GM21723 (cell line): Measurements from ENCODE around the gene CYP8B1.
"Not testable (repeated sequence)": the region's sequence is repeated elsewhere in the genome, so short reads cannot be mapped to it uniquely, and the experiment has no call there.

Experiments
- ATAC-seq: cut with Tn5 transposase; IDR thresholded peaks from one replicate; pipeline ENCODE4 v1.9.1; 2021; ENCODE audit warnings: mild to moderate bottlenecking, moderate library complexity; ENCODE audit not compliant: unreplicated experiment

The CYP8B1 gene

DNA sequence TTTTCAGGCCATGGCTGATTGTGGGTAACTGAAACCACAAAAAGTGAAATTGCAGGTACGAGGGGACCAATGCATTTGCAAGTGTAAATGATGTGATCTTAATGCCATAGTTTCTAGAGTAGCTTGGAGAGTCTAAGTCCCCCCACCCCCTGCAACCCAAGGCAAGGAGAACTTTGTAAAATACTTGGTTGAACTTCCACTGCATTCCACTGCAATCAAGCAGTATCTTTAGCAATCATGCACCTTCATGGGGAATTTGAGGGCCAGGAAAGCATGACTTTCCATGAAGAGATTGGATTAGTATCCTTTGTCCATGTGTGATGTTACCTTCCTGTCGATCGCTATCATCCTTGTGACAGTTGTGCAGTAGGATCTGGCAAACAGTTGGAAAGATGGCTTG, 11.4 kb upstream of the CYP8B1 start:
- no peak for ATAC-seq

DNA sequence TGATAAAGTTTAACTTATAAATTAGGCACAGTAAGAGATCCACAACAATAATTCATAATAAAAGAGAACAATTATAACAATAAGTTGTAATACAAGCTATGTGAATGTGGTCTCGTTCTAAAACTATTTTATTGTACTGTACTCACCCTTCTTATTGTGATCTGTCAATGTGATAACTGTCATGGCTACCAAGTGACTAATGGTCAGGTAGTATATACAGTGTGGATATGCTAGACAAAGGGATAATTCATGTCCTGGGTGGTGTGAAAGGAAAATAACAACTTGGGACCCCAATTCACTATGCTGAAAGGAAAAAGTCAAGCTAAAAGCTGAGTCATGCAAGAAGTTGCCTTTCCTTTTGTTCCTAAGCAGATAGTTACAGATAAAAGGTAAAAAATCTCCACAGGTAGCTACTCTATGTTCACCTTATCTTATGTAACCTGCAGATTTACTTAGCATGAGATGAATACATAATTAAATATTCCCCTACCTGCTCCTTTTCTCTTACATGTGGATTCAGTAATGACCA, 10.7 kb upstream of the CYP8B1 start:
- ATAC-seq, result no peak

DNA sequence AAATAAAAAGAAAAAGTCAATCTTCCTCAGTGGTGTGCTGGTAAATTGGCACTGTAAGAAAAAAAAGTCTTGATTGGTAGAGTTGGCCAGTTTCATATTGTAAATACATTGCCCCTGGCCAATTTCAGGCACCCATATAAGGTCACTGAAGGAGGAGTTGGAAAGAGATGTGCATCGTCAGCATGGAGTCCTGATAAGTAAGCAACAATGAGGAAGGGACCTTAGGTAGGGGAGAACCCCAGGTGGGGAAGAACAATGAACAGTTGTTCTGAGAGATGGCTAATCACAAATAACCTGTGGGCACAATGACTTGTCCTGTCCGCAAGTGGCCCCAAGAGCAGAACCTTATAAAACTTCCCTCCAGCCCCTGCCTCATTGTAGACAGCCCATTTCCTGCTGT, 8.6 kb upstream of the CYP8B1 start:
- ATAC-seq, result no peak

DNA sequence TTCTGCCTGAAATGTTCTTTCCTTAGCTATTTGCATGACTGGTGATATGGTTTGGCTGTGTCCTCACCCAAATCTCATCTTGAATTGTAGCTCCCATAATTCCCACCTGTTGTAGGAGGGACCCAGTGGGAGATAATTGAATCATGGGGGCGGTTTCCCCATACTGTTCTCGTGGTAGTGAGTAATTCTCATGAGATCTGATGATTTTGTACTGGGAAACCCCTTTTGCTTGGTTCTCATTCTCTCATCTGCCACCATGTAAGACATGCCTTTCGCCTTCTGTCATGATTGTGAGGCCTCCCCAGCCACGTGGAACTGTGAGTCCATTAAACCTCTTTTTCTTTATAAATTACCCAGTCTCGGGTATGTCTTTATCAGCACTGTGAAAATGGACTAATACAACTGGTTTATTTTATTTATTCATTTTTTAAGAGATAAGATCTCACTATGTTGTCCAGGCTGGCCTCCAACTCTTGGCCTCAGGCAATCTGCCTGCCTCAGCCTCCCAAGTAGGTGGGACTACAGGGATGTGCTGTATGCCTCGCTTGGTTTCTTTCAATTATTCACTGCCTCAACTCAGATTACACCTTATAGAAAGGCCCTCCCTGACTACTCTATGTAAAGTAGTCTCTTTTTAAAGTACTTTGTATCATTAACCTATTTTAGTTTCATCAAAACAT, 7.7 kb upstream of the CYP8B1 start:
- ATAC-seq, result not testable (repeated sequence)

DNA sequence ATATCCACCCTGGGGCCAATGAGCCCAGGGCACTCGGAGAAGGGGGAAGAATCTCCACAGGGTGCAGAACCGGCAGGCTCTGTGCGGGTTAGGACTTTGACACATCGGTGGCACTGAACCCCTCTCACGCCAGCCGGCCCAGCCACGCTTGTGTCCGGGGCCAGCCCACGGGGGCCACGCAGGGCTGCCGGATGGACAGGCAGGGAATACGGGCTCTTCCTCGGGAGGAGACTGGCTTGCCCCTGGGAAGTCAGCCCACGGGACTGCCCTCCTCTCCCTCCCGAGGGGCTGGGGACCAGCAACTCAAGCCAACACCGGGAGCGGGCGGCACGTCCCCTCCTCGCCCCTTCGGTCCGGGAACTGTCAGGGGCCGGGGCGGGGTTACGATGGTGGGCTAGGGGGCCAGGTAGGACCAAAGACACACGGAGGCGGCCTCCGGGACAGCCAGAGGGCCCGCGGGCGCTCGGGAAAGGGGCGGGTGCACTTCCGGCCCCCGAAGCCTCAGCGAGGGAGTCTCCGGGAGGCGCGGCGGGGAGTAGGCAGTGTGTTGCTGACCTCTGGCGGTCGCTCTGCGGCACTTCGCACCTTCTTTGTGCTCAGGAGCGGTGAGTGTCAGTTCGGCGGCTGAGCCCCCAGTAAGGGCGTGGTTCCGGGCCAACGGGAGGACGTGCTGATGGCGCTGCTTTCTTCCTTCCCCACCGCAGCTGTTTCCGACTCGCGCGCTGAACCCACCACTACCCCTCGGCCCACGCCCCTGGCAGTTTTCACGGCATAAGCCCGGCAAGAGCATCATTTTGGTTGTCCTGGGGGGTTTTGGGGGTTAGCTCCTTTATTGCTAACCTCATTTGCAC, 5.1 kb upstream of the CYP8B1 start:
- ATAC-seq, result peak; percentile 99

DNA sequence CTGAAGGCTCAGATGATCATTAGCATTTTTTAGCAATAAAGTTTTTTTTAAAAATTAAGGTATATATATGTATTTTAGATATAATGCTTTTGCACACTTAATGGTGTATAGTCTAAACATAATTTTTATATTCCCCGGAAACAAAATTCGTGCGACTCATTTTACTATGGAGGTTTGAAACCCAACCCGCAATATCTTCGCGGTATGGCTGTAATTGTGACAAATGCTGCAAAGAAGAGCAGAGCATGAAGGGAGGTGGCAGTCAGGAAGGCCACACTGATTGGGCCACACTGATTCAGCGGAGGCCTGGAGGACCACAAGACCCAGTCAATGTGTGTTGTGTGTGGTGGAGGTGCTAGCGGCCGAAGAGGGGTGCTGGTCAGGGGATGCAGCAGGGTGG, 4.5 kb upstream of the CYP8B1 start:
- no peak for ATAC-seq

DNA sequence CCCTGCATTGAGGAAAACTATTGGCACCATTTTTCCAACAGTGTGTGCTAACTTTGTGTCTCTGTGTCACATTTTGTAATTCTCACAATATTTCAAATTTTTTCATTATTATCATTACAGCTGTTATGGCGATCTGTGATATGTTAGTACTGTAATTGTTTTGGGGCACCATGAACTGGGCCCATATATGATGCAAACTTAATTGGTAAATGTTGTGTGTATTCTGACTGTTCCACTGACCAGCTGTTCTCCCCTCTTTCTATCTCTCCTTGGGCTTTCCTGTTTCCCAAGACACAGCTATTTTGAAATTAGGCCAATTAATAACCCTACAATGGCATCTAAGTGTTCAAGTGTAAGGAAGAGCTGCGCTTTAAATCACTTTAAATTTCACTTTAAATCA, 2.2 kb upstream of the CYP8B1 start:
- no peak for ATAC-seq

DNA sequence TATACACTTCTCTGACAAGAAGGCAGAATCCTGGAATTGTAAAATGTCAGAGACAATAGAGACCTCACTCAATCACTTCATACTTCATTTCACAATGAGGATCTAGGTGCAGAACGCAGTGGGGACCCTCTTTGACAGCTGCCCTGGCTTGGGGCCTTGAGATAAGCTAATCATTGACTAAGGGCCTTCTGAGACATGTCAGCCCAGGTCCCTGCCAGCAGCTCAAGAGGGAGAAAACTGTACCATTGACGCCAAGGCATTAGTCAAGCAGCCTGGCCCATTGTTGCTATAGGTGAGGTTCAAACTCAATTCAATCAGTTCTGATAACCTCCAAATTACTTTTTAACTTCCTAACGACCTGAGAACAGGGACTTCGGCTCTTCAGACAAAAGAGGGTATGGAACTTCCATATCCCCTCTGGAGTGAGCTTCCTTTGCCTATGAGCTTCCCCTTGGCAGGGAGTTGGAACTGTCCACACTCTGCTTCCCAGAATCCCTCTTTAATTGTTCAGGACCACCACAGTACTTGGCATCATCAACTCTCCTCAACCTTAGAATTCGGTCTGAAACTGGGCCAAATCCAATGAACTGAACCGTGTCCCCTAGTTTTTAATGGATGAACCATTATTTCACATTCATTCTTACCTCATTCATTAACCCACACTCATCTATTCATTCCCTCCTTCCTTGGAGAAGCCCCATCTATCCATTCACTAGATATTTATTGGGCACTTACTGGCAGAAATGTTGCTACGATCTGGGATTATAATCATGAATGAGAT, 1.5 kb upstream of the CYP8B1 start:
- no peak for ATAC-seq

DNA sequence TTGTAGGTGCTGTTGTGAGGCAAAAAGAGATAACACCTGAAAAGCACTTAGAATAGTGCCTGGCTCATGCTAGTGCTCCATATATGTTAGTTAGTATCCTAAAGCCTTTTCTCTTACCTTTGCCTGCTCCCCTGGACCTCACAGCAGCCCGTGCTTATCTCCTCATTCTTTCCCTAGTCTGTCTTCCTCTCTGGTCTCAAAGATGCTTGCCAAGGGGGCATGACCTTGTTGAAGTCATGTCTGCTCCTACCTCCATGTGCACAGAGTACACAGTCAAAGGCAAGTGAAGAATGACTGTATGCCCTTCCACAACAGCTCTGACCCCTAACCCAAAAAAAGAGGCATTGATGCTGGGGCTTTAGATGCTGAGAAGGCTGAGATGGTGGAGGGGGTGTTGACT, 722 bp upstream of the CYP8B1 start:
- ATAC-seq, result no peak

DNA sequence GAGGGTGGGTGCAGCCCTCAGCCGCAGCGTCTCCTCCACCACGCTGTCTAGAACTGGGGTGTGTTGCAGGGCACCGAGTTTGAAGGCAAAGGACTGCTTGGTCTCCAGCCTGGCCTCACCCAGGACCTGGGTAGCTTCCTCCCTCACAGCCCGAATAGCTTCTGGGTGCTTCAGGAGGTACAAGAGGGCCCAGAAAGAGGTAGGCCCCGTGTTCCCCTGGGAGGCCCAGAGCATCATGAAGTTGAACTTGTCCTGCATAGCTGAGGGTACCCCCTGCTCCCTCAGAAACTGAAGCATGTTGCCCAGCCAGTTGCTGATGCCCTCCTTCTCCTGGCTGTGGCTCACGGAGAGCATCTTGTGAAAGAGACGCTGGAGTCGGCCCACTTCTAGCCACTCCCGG, 930 bp downstream of the CYP8B1 start:
- ATAC-seq, result no peak

DNA sequence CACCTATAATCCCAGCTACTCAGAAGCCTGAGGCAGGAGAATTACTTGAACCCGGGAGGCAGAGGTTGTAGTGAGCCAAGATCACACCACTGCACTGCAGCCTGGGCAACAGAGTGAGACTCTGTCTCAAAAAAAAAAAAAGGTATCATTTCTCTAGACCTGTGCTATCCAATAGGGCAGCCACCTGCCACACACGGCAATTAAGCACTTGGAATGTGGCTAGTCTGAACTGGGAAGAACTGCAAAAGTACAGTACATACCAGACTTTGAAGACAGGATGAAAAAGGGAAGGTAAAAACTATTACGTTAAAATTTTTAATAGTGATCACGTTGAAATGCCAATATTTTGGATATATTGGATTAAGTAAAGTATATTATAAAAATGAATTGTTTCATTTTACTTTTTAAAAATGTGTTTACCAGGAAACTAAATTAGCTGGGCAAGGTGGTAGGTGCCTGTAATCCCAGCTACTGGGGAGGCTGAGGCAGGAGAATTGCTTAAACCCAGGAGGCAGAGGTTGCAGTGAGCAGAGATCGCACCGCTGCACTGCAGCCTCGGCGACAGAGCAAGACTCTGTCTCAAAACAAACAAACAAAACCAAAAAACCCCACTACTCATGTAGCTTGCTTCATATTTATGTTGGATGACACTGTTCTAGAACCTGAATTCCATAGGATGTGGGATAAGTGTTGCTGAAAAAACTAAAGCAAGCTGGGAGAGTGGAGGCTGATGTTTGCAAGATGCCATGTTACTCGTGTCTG, 2.3 kb downstream of the CYP8B1 start:
- ATAC-seq, result no peak

DNA sequence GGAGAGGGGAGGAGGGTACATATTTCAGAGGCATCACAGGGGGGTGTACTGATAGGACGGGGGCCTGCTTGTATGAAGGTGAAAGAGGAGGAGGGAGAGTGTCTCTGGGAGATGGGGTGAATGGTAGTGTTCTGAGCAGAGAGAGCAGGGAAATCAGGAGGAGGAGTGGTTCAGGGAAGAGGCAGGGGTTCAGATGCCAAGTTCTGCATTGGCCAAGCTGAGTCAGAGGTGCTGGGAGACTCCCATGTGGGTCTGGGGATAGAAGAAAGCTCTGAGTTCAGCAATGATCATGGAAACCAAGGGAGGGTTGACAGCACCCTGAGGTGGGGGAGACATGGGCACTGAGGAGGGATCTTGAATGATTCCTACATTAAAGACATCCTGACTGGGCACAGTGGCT, 3.0 kb downstream of the CYP8B1 start:
- no peak for ATAC-seq

DNA sequence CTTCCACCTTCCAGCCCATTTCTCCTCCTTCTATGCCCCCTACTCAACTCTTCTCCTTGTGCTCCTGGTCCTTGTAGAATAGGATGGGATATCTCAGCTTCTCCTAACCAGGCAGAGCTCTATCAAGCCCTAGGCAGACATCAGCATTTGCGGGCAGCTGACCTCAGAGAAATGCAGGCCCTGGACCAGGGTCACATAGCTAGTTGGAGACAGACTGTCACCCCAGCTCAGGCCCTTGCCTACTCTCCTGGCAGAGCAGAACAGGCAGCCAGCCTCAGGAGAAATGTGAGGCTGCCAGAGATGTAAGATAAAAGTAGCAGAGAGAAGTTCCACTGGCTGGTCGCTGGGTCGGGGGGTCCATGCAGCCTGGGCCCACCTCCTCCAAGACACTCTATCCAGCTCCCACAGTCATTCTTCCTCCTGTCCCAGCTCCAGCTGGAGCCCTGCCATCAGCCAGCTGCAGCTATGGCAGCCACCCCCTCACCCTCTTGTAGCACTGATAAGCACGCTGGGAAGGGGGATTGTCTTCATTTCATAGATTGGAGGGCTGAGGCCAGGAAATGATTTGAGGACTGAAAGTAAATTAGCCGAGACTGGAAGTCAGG, 4.0 kb downstream of the CYP8B1 start:
- no peak for ATAC-seq

DNA sequence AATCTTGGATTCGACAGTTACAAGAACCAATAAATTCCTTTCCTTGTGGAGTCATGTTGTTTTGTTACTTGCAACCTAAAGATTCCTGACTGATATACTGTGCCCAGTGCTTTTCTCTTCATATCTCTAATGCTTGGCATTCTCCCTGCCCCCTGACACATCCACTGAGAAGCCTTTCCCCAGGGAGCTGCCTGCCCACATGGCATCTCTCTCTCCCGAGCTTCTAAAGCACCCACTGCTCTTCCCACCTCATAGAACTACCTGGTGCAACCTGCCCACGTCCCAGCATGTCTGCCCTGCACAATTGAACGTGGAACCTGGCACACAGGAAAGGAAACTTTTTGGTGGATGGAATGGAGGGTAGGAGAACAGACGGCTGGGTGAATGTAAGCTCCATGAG, 6.8 kb downstream of the CYP8B1 start:
- no peak for ATAC-seq

DNA sequence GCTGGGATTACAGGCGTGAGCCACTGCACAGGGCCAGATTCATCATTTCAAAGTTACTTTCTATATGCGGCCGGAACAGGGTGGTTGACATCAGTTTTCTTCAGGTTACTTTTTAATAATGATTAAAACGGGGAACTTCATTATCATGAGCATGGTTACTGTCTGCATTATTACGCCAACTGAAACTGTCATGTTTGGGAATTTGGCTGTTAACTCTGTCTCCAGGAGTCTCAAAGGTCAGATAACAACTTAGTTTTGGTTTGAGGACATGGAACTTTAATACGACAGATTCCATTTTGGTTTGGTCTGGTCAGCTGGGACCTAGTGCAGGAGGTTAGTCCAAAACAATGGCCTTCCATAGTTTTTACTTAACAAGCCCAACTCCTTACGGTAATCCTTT, 8.5 kb downstream of the CYP8B1 start:
- no peak for ATAC-seq

DNA sequence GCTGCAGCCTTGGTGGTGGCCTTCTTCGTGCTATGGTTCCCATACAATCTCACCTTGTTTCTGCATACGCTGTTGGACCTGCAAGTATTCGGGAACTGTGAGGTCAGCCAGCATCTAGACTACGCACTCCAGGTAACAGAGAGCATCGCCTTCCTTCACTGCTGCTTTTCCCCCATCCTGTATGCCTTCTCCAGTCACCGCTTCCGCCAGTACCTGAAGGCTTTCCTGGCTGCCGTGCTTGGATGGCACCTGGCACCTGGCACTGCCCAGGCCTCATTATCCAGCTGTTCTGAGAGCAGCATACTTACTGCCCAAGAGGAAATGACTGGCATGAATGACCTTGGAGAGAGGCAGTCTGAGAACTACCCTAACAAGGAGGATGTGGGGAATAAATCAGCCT, 10.4 kb downstream of the CYP8B1 start:
- no peak for ATAC-seq

DNA sequence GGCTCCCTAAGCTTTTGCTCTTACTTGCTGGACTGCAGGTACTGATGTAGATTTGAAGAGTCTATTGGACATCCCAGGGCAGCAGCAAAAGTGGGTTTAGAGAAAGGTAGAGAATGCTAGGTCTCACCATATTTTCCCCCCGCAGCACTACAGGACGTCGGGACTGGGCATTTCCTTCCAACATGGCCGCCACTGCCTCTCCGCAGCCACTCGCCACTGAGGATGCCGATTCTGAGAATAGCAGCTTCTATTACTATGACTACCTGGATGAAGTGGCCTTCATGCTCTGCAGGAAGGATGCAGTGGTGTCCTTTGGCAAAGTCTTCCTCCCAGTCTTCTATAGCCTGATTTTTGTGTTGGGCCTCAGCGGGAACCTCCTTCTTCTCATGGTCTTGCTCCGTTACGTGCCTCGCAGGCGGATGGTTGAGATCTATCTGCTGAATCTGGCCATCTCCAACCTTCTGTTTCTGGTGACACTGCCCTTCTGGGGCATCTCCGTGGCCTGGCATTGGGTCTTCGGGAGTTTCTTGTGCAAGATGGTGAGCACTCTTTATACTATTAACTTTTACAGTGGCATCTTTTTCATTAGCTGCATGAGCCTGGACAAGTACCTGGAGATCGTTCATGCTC, 11.2 kb downstream of the CYP8B1 start:
- ATAC-seq, result no peak

DNA sequence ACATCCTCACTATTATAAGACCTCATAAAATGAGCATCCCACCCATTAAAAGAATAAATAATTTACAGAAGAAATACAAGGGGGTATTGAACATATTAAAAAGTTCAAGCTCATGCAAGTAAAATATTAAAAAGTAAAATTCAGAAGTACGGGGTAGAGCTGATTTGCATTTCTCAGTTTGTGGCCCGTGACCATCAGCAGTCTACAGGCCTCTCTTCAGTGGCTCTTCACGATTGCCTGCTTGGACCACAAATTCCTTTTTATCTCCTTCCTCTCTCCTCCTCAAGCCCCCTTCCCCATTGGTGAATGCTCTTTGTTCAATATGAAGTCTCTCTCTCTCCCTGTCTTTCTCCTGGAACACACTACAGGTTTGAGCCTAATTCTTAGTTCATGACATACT, 19.1 kb downstream of the CYP8B1 start:
- no peak for ATAC-seq

DNA sequence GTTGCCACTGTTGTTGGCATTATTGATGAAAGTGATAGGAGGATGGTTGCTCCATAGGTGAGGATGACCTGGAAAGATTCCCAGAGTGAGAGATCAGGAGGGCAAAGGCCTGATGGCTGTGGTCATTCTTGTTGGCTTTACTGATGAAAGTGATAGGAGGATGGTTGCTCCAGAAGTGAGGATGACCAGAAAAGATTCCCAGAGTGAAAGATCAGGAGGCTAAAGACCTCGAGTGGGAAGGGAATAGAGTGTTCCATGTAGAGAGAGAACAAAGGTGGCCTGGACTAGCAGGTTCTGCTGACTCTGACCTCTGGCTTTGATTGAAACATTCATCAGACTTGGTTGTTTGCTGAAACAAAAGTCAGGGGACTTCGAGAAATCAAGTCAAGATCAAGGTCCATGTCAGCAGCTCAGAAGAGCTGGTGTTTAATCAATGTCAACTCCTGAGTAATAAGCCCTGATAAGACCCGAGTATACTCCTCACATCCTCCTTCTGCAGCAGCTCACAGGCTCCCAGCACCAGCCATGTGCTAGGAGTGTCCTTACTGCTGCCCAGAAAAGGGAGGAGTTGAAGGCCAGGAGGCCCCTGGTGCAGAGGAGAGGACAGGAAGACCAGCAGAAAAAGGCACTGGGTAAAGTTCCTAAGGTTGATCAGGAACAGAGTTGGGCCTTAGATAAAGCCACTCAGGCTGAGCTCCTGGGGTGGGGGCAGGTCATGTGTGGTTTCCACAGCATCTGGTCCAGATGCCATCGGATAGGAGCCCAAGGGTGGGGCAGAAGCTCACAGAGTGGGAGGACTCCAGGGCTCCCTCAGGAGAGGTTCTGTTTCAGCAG, 19.9 kb downstream of the CYP8B1 start:
- ATAC-seq, result no peak
